HepG2 (cell line): ENCODE measurements around the gene NTM. TPM values are rescaled to one million over a fixed set of nuclear protein-coding genes. Genes with fewer than 3 reads are reported as not detected.

Experiments
- ATAC-seq: fragments of 200-7000 bp; cut with Tn5 transposase; 3 replicates; pipeline ENCODE4 v1.9.1; 2020; ENCODE audit warnings: mild to moderate bottlenecking, moderate library complexity
- BruUV-seq: library from RNA; stranded (reverse); fragments of 400-500 nt; replicated peaks from 2 replicates; lab custom pipeline; 2021; lab: Mats Ljungman, UMichigan
- CTCF ChIA-PET: fragments of 300-600 bp; formaldehyde crosslinking; extraction: SDS; loops from one replicate; lab custom pipeline; 2021; ENCODE audit warnings: low total read pairs, inconsistent platforms, low intra/inter-chr PET ratio; lab: Yijun Ruan, JAX
- POLR2A ChIA-PET: fragments of 350-600 bp; sonication (Branson Sonifier 250); formaldehyde crosslinking; loops from one replicate; lab custom pipeline; 2020; ENCODE audit warnings: antibody characterized with exemption, inconsistent platforms; lab: Yijun Ruan, JAX
- DNase-seq: peaks from one replicate; pipeline ENCODE4 v3.0.0-alpha.2; 2015; ENCODE audit warnings: low spot score
- FAIRE-seq: peaks from 3 replicates; lab custom pipeline; 2011; peaks lifted over from hg19 to GRCh38; lab: Jason Lieb, UNC
- H2AFZ ChIP-seq: one replicate; pipeline ENCODE4 v1.6.1; 2011; ENCODE audit warnings: low read length, inconsistent platforms
- H3K27ac ChIP-seq: fragments of 300-600 bp; 3 replicates; pipeline ENCODE4 v1.8.0; 2011; ENCODE audit warnings: mixed run types, mild to moderate bottlenecking, mixed read lengths, low read length, inconsistent platforms; ENCODE audit not compliant: insufficient read depth; ENCODE audit errors: extremely low read length
- H3K27me3 ChIP-seq, 2 experiments: fragments of 200-600 bp in 1 of 2; 2 replicates in 1 of 2; 3 replicates in 1 of 2; pipeline versions ENCODE4 v1.6.0 to v1.8.0; 2011; ENCODE audit warnings: low read length in 2 of 2, mild to moderate bottlenecking in 2 of 2, moderate library complexity in 2 of 2, inconsistent platforms in 1 of 2; ENCODE audit not compliant: insufficient read depth in 2 of 2, control insufficient read depth in 1 of 2
- H3K36me3 ChIP-seq, 2 experiments: fragments of 200-600 bp in 1 of 2; replicated peaks in 1 of 2; 2 replicates in 1 of 2; 3 replicates in 1 of 2; pipeline versions ENCODE4 v1.5.1 to v1.8.0; 2011; ENCODE audit warnings: low read length in 2 of 2, inconsistent platforms in 1 of 2; ENCODE audit not compliant: insufficient read depth in 2 of 2, control insufficient read depth in 1 of 2
- H3K4me1 ChIP-seq: 2 replicates; pipeline ENCODE4 v1.5.1; 2012; ENCODE audit warnings: low read length, inconsistent platforms; ENCODE audit not compliant: insufficient read depth
- H3K4me2 ChIP-seq: 2 replicates; pipeline ENCODE4 v1.6.0; 2011; ENCODE audit warnings: low read depth, low read length, inconsistent platforms
- H3K4me3 ChIP-seq, 3 experiments: fragments of 200-600 bp in 1 of 3; sonication (generic), shearing (Covaris generic) in 1 of 3; replicated peaks in 1 of 3; 2 replicates each; pipeline ENCODE4 v1.5.1; 2011 to 2016; ENCODE audit warnings: low read length in 3 of 3, inconsistent platforms in 2 of 3, low read depth in 2 of 3, mild to moderate bottlenecking in 2 of 3, control low read depth in 1 of 3, mixed read lengths in 1 of 3; ENCODE audit not compliant: insufficient read depth in 1 of 3
- H3K79me2 ChIP-seq: one replicate; pipeline ENCODE4 v1.6.1; 2011; ENCODE audit warnings: low read length, inconsistent platforms; ENCODE audit not compliant: insufficient read depth
- H3K9ac ChIP-seq: 2 replicates; pipeline ENCODE4 v1.6.0; 2011; ENCODE audit warnings: mild to moderate bottlenecking, low read depth, low read length, inconsistent platforms; ENCODE audit not compliant: insufficient read depth
- H3K9me3 ChIP-seq: 2 replicates; pipeline ENCODE4 v1.5.1; 2012; ENCODE audit warnings: mild to moderate bottlenecking, low read length
- H4K20me1 ChIP-seq: 2 replicates; pipeline ENCODE4 v1.6.0; 2011; ENCODE audit warnings: inconsistent platforms, mild to moderate bottlenecking, low read length, moderate library complexity; ENCODE audit not compliant: insufficient read depth
- ARHGAP35 ChIP-seq: sonication (generic); formaldehyde crosslinking; IDR thresholded peaks from 2 replicates; pipeline ENCODE4 v1.9.0; 2022; ENCODE audit warnings: mild to moderate bottlenecking, inconsistent platforms, moderate library complexity, missing genetic modification reagents, borderline replicate concordance
- GATAD2A ChIP-seq: IDR thresholded peaks from 2 replicates; pipeline ENCODE4 v1.6.1; 2016
- KMT2A ChIP-seq: sonication (generic); formaldehyde crosslinking; IDR thresholded peaks from 2 replicates; pipeline ENCODE4 v1.4.0; 2020; ENCODE audit warnings: missing genetic modification reagents
- ZBTB21 ChIP-seq: sonication (generic); formaldehyde crosslinking; IDR thresholded peaks from 2 replicates; pipeline ENCODE4 v1.4.0; 2020; ENCODE audit warnings: missing genetic modification reagents
- ZNF556 ChIP-seq: sonication (generic); formaldehyde crosslinking; IDR thresholded peaks from 2 replicates; pipeline ENCODE4 v1.4.0; 2020; ENCODE audit warnings: mild to moderate bottlenecking, missing genetic modification reagents, borderline replicate concordance
- ZNF609 ChIP-seq: sonication (generic); formaldehyde crosslinking; IDR thresholded peaks from 2 replicates; pipeline ENCODE4 v1.4.0; 2020; ENCODE audit warnings: mild to moderate bottlenecking, missing genetic modification reagents, borderline replicate concordance
- ZNF773 ChIP-seq: sonication (generic); formaldehyde crosslinking; IDR thresholded peaks from 2 replicates; pipeline ENCODE4 v1.4.0; 2020; ENCODE audit warnings: missing genetic modification reagents, borderline replicate concordance
- ZNF777 ChIP-seq: sonication (generic); formaldehyde crosslinking; IDR thresholded peaks from 2 replicates; pipeline ENCODE4 v1.4.0; 2020; ENCODE audit warnings: missing genetic modification reagents
- in situ Hi-C: cut with HindIII; loops from 2 replicates; pipeline ENCODE4 v1.10.0; 2017; ENCODE audit warnings: low pct_unique_long_range_greater_than_20kb; ENCODE audit not compliant: extremely low pct_ligation_motif_present
- intact Hi-C: fragments of 100-400 bp; cut with micrococcal nuclease; formaldehyde crosslinking; loops from one replicate; pipeline ENCODE4 v1.10.0; 2022; ENCODE audit not compliant: unreplicated experiment
- polyA plus RNA-seq, 8 experiments: library from polyadenylated mRNA; depleted of rRNA in 3 of 8; stranded (reverse) in 7 of 8; unstranded in 1 of 8; fragments of >200 nt; fragmentation: Illumina TruSeq in 4 of 8; extraction: Trizol in 4 of 8; gene quantifications; 2 replicates each; pipeline versions ENCODE4 v1.2.1 to v1.2.3, GENCODE V29; 2011 to 2016; ENCODE audit warnings: low read depth in 4 of 8, missing spikeins in 1 of 8, mixed read lengths in 1 of 8; ENCODE audit not compliant: insufficient read depth in 1 of 8
- total RNA-seq, 5 experiments: library from RNA; depleted of rRNA; stranded (reverse); fragments of >200 nt; fragmentation: Illumina TruSeq; extraction: Trizol; gene quantifications; 2 replicates each; pipeline ENCODE4 v1.2.3, GENCODE V29; 2016; ENCODE audit warnings: low read depth in 1 of 5

NTM gene
- total and polyA plus RNA-seq, 2 of the 13 experiments (the other 11 are each of a cell fraction or from before 2014, with no cell fraction given), result not detected

- TF ChIP-seq ZNF609 (CRISPR knock-in tag) (no peak), ARHGAP35 (no peak), KMT2A (CRISPR knock-in tag) (no peak)
Measured at GRCh38 chr11:131600628-131601027, 230.2 kb downstream of the NTM start (continued).

- H3K27ac ChIP-seq, result no peak overlapping the region
- DNase-seq, result no peak
- H3K4me3 ChIP-seq, result no peak overlapping the region
- no peak for ATAC-seq
- in situ Hi-C loops (no loop called here), intact Hi-C loops (no loop called here)
- no peaks in the 10 kb centered on the region for H3K9me3 ChIP-seq
- H3K79me2 ChIP-seq, result no peaks in the 10 kb centered on the region
- no peaks in the 10 kb centered on the region for H3K4me1 ChIP-seq
- no peaks in the 10 kb centered on the region for H3K36me3 ChIP-seq
- no peak overlapping the region for H3K9ac ChIP-seq
- H2AFZ ChIP-seq, result no peak overlapping the region
- no TSS peak for BruUV-seq
- no peak for FAIRE-seq
- H3K27me3 ChIP-seq, result peaks cover 0 to 5% of the 10 kb centered on the region in 2 experiments; a peak in 1 of 5 replicates
- no peaks in the 10 kb centered on the region for H4K20me1 ChIP-seq
- ChIA-PET POLR2A (no interaction called here), CTCF (no interaction called here)
- H3K4me2 ChIP-seq, result no peak overlapping the region
- TF ChIP-seq GATAD2A (CRISPR knock-in tag) (no peak), ZNF773 (CRISPR knock-in tag) (no peak), ZBTB21 (CRISPR knock-in tag) (no peak), ZNF556 (CRISPR knock-in tag) (no peak), ZNF777 (CRISPR knock-in tag) (no peak)
Measured at GRCh38 chr11:131601586-131601985, 231.2 kb downstream of the NTM start.
